RWPE1 (cell line): ENCODE measurements around the gene SRP9.
A peak's percentile ranks its signal among the peaks of the same experiment; 100 is the strongest.

Source experiments
- CTCF ChIA-PET: fragments of 350-600 bp; sonication (Branson Sonifier 250); formaldehyde crosslinking; extraction: SDS; loops from one replicate; lab custom pipeline; 2021; lab: Yijun Ruan, JAX
- POLR2A ChIA-PET: fragments of 400-600 bp; formaldehyde crosslinking; extraction: SDS; loops from one replicate; lab custom pipeline; 2020; ENCODE audit warnings: antibody characterized with exemption; ENCODE audit not compliant: low non-redundant PET; lab: Yijun Ruan, JAX
- DNase-seq: peaks from one replicate; pipeline ENCODE4 v3.0.0; 2012; ENCODE audit warnings: low spot score
- H3K27ac ChIP-seq: fragments of 450-650 bp; 2 replicates; pipeline ENCODE4 v1.5.1; 2017
- TF ChIP-seq, protein P1 (sequence below): fragments of 450-650 bp; conservative IDR thresholded peaks from 2 replicates; pipeline ENCODE4 v1.5.1; 2017; ENCODE audit warnings: low read depth, mild to moderate bottlenecking

Gene SRP9

DNA sequence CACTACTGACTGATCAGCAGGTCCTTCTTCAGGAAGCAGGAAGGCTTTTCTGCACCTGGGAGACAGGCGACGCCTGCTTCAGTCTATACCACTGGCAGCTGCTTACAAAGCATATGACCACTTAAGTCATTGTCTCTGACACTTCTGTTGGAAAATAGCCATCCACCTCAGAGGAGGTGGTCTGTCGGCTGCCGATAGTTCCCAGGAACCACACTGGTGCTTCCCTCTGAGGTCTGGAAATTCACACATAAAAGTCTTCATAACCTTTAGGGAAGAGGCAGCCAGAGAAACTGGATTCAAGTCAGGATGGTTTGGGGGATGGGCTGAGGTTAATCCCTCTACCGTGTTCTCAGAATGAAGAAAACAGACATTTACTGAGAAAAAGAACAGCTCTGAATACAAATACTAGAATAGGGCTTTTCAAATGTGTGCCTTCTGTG lies 15.6 kb upstream of the SRP9 start:
- DNase-seq = no peak
- TF ChIP-seq, protein P1, sequence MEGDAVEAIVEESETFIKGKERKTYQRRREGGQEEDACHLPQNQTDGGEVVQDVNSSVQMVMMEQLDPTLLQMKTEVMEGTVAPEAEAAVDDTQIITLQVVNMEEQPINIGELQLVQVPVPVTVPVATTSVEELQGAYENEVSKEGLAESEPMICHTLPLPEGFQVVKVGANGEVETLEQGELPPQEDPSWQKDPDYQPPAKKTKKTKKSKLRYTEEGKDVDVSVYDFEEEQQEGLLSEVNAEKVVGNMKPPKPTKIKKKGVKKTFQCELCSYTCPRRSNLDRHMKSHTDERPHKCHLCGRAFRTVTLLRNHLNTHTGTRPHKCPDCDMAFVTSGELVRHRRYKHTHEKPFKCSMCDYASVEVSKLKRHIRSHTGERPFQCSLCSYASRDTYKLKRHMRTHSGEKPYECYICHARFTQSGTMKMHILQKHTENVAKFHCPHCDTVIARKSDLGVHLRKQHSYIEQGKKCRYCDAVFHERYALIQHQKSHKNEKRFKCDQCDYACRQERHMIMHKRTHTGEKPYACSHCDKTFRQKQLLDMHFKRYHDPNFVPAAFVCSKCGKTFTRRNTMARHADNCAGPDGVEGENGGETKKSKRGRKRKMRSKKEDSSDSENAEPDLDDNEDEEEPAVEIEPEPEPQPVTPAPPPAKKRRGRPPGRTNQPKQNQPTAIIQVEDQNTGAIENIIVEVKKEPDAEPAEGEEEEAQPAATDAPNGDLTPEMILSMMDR = no peak
- no peak overlapping the region for H3K27ac ChIP-seq
- ChIA-PET CTCF (interaction anchor here (3.1 kb wide), 1 partner anchor 10 kb away, joined by 15 read pairs; no protein-coding TSS in a partner anchor), POLR2A (no interaction called here)

DNA sequence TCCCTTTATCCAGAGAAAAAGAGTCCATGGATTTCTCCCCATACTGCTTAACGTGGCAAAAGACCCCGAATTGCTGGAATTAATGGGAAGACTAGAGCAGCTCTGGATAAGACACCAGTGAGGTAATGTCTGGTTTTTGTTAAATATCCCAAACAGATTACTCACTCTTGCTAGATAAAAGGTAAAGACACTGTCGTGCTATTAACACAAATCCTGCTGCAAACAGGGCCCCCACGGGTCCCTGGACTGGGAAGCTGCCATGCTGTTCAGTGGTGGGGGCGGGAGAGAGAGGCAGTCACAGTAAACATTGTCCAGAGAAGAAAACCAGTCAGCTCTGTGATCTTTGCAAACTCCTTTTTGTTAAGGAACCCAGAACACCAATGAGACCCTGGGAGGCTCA lies 15.2 kb upstream of the SRP9 start:
- DNase-seq = no peak
- ChIA-PET POLR2A (no interaction called here), CTCF (interaction anchor here (0.6 to 3.1 kb wide), 2 partner anchors 10 to 69 kb away, joined by 3 to 15 read pairs; no protein-coding TSS in a partner anchor)
- H3K27ac ChIP-seq = no peak overlapping the region
- TF ChIP-seq, protein P1 = no peak

- peak overlapping the region; percentile 66 for H3K27ac ChIP-seq
- ChIA-PET POLR2A (interaction anchor here (0.6 kb wide), 1 partner anchor 114 kb away, joined by 3 read pairs; no protein-coding TSS in a partner anchor), CTCF (interaction anchor here (0.7 to 3.1 kb wide), 5 partner anchors 8 to 283 kb away, joined by 3 to 15 read pairs (median 4); no protein-coding TSS in a partner anchor)
- TF ChIP-seq, protein P1 = no peak
- DNase-seq = no peak
Observed at GRCh38 chr1:225763716-225764548, 13.7 kb upstream of the SRP9 start.

DNA sequence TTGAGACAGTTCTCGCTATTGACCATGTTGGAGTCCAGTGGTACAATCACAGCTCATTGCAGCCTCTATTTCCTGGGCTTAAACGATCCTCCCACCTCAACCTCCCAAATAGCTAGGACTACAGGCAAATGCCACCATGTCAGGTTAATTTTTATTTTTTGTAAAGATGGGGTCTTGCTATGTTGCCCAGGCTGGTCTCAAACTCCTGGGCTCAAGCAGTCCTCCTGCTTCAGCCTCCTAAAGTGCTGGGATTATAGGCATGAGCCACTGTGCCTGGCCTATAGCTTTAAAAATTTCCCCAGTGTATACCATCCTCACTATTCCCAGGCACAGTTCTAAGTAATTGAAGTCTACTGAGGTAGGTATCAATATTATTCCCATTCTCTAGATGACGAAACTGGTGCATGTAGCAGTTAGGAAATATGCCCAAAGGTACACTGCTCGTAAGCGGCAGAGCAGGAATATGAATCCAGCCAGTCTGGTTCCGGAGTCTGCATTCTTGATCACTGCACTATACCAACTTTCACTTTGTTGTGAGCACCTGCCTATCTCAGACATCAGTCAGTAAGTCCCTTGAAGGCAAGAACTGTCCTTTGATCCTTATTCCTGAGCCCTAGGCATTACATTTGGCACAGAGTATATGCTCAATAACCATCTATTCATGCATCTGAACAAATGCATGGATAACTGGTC lies 11.5 kb upstream of the SRP9 start:
- TF ChIP-seq, protein P1 = no peak
- no peak for DNase-seq
- ChIA-PET POLR2A (no interaction called here), CTCF (interaction anchor here (0.7 kb wide), 4 partner anchors 78 to 359 kb away, joined by 3 to 4 read pairs (median 3); no protein-coding TSS in a partner anchor)
- peak overlapping the region; percentile 86 for H3K27ac ChIP-seq

- CTCF ChIA-PET = interaction anchor here (0.7 to 2.5 kb wide), 6 partner anchors 11 to 292 kb away, joined by 3 to 9 read pairs (median 4); partner anchors contain the start of gene SRP9
- peak overlapping the region; percentile 86 for H3K27ac ChIP-seq
- TF ChIP-seq, protein P1 = no peak
- POLR2A ChIA-PET = no interaction called here
- DNase-seq = peak; percentile 65
Observed at GRCh38 chr1:225766967-225767633, 10.5 kb upstream of the SRP9 start.
